Activated naive CD4-positive, alpha-beta T cell treated with anti-CD3 and anti-CD28 coated beads, Interleukin-2, amount 50 U/mL, for 16 hours (primary cell): ENCODE results near the gene SLC17A9.

Experiments
- DNase-seq: peaks from one replicate; pipeline ENCODE4 v3.0.0-alpha.2; 2020

SLC17A9 gene

GRCh38 chr20:63006540-63007359, 54.2 kb downstream of the SLC17A9 start, which contains the start of gene BHLHE23:
TSS of gene BHLHE23 (minus strand) at chr20:63006964. CDS start at chr20:63006774, 190 bp downstream.
- DNase-seq: no peak

- no peak for DNase-seq
These were observed 54.8 kb downstream of the SLC17A9 start for GRCh38 chr20:63007360-63007645.

- DNase-seq: no peak
These were observed 55.4 kb downstream of the SLC17A9 start for GRCh38 chr20:63007646-63008488.

GRCh38 chr20:63008541-63009044, 56.1 kb downstream of the SLC17A9 start:
- no peak for DNase-seq

- DNase-seq: peak; percentile 85
These were observed 56.8 kb downstream of the SLC17A9 start for GRCh38 chr20:63009045-63009961.

- peak; percentile 74 for DNase-seq
These were observed 57.7 kb downstream of the SLC17A9 start for GRCh38 chr20:63009988-63010769.

GRCh38 chr20:63011798-63012197, 59.3 kb downstream of the SLC17A9 start:
- no peak for DNase-seq

- no peak for DNase-seq
These were observed 60.7 kb downstream of the SLC17A9 start for GRCh38 chr20:63013207-63013606.

GRCh38 chr20:63014287-63014686, 61.8 kb downstream of the SLC17A9 start:
- no peak for DNase-seq

GRCh38 chr20:63014710-63015109, 62.2 kb downstream of the SLC17A9 start:
- DNase-seq: no peak

GRCh38 chr20:63015147-63015661, 62.7 kb downstream of the SLC17A9 start:
- no peak for DNase-seq

GRCh38 chr20:63015662-63016361, 63.3 kb downstream of the SLC17A9 start:
- DNase-seq: no peak

- no peak for DNase-seq
These were observed 64.1 kb downstream of the SLC17A9 start for GRCh38 chr20:63016514-63017075.

GRCh38 chr20:63017076-63017825, 64.7 kb downstream of the SLC17A9 start:
- no peak for DNase-seq

- DNase-seq: no peak
These were observed 65.4 kb downstream of the SLC17A9 start for GRCh38 chr20:63017826-63018411.
